Fibroblast of skin of scalp (primary cell): ENCODE results near the gene STYX. TPM values are rescaled to one million over a fixed set of nuclear protein-coding genes. Genes with fewer than 3 reads are reported as not detected.

Experiments used
- DNase-seq: peaks from one replicate; pipeline ENCODE4 v3.0.0-alpha.2; 2013
- polyA plus RNA-seq, 2 experiments: library from polyadenylated mRNA; unstranded; fragments of 120-200 nt; gene quantifications; one replicate each; pipeline ENCODE4 v1.2.1, GENCODE V29; 2013; ENCODE audit not compliant: insufficient read length in 2 of 2

STYX gene
- 16.6 TPM for polyA plus RNA-seq (2013, experiment 1 of 2; ENCODE audit: insufficient read length)
- polyA plus RNA-seq (2013, experiment 2 of 2; ENCODE audit: insufficient read length): 17.8 TPM

DNA sequence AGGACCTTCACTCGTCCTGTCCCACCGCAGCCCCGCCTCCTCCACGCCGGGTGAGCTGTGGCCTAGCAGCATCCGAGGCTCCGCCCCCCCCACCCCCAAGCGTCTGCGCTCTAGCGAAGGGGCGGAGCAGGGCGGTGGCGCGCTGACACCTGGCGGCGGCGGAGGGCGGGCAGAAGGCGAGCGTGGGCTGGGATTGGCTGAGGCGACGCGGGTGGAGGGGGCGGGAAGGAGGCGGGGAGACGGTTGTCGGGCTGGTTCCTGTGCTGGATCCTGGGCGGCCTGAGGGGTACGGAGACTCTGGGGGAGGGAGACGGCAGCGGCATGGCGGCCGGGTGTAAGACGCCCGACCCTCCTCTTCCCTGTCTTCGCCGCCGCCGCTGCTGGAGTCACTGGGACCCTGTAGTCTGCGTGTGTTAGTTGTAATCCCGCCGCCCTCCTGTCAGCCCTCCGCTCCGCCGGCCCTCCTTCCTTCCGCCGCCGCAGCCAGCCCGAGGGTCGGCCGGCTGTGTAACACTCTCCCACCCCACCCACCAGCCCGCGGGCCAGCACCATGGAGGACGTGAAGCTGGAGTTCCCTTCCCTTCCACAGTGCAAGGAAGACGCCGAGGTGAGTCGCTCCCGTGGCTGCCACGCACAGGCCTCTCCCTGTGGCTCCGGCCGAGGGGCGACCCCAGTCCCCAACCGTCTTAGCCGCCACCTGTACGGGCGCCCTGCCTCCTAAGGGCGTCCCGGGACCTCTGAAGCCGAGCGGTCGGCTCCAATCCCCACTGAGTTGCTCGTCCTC lies at the start of gene STYX:
Gene STYX (plus strand): TSS at position 242 of the 784 bp plus-strand sequence. CDS start 309 bp downstream, at position 551.
- DNase-seq: peak; percentile 98

- DNase-seq: no peak
These were observed 45.9 kb upstream of the STYX start for GRCh38 chr14:52683985-52684520.

GRCh38 chr14:52686176-52686575 lies 43.8 kb upstream of the STYX start:
- DNase-seq: no peak

GRCh38 chr14:52690983-52691760 lies 38.8 kb upstream of the STYX start:
- no peak for DNase-seq

DNA sequence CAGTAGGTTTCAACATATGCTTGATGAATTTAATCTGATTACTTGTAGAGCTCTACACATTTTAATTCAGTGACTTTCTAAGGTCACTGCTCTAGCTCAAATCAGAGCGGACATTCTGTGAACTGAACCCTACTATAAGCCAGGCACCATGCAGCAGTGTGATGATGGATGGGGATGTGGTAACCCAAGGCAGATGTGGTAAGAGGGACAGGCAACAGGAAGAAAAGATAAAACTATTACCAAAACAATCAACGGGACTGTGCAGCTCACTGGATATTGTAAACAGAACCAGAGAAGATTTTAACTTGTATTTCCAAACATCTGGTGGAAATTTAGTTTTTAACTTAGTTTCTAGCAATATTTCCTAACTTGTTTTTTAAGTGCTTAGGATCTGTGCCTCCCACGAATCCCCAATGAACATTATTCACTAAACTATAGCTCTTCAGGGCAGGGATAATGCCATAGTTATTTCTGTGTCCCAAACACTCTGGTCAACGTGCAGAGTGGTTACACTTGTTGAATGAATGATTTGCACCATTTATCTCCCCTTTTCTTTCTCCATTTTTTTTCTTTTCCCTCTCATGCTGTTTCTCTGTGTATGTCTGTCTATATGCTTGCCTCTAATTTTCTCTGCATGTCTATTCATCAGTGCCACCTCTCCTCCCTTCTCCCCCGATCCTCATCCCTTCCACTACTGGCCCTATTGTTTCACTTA lies 37.6 kb upstream of the STYX start:
- DNase-seq: no peak

DNA sequence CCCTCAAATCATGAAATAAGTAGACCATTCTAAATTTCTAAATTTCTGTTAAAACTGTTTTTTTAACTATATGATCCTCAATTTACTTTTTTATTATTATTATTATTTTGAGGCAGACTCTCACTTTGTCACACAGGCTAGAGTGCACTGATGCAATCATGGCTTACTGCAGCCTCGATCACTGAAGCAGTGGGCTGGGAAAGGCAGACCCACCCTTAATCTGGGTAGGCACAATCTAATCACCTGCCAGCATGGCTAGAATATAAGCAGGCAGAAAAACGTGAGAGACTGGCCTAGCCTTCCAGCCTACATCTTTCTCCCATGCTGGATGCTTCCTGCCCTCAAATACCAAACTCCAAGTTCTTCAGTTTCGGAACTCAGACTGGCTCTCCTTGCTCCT lies 36.9 kb upstream of the STYX start:
- DNase-seq: no peak

DNA sequence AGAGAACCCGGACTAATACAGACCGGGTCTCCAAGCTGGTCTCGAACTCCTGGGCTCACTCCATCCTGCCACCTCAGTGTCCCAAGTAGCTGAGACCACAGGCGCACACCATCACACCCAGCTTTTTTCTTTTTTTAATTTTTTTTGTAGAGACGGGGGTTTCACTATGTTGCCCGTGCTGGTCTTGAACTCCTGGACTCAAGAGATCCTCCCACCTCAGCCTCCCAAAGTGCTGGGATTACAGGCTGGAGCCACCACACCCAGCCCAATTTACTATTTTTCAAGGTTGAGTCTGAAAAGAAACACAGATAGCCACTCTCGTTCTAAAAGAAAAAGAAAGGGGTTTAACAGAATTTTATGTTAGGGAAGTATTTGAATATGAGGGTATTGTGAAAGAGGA lies 36.4 kb upstream of the STYX start:
- DNase-seq: no peak

- DNase-seq: peak; percentile 22
These were observed 35.0 kb upstream of the STYX start for GRCh38 chr14:52694761-52695480.

DNA sequence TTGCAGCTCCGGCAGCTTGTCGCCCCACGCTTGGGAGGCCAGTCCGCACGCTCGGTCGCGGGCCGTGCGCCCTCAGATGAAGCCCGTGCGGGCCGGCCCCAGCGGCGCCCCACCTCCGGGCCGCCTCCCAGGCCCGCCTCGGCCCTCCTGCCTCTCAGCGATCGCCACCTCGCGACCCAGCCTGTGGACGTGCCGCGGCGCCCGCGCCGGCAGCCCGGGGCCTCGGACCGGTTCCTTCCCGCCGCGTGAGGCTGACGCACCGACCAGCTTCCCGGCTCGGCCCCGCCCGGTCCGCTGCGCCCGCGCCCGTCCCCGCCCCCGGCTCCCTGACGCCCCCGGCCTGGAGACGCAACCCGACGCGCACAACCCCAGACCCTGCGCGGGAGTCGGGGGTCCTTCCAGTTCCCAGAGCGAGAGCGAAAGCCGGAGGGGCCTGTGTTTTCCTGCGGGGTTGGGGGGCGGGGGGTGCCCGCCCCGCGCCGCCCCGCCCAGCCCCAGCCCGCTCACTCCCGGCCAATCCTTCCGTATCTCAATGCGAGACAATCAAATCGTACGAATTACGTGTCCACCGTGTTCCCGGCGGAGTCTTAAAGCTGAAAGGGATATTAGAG lies 34.4 kb upstream of the STYX start, which contains the start of gene ERO1A:
Gene ERO1A (minus strand): TSS at position 78 of the 611 bp plus-strand sequence. CDS start 77 bp downstream, at position 1.
- peak; percentile 85 for DNase-seq

DNA sequence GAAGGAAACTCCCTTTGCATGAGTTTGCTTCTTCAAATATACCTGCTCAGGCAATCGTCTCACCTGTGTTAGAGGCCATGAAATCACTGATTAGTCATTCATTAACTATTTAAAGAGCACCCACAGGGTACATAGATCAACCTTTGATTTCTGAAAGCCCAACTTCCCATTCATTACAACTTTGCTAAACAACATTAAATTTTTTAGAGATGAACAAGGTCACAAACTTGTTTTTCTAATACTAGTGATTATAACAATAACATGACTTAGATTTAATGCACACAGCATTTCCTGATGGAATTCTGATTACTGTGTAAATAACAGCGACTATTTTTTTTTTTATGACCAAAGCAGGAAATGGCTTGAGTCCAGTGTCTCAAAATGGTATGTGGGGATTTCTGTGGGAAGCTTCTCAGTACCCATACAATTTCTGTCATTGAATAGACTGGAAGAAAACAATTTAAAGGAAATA lies 29.2 kb upstream of the STYX start:
- peak; percentile 10 for DNase-seq

- no peak for DNase-seq
These were observed 28.7 kb upstream of the STYX start for GRCh38 chr14:52701223-52701622.

- DNase-seq: peak; percentile 90
These were observed 26.7 kb upstream of the STYX start for GRCh38 chr14:52703225-52703624.

- no peak for DNase-seq
These were observed 26.3 kb upstream of the STYX start for GRCh38 chr14:52703664-52704063.

GRCh38 chr14:52706286-52706685 lies 23.7 kb upstream of the STYX start:
- DNase-seq: peak; percentile 17

GRCh38 chr14:52706724-52707706 lies 23.0 kb upstream of the STYX start, which contains the start of gene PSMC6:
Gene PSMC6, plus strand, starts transcription at chr14:52707200. Its CDS starts 20 bp downstream, at chr14:52707220.
- DNase-seq: peak; percentile 89

DNA sequence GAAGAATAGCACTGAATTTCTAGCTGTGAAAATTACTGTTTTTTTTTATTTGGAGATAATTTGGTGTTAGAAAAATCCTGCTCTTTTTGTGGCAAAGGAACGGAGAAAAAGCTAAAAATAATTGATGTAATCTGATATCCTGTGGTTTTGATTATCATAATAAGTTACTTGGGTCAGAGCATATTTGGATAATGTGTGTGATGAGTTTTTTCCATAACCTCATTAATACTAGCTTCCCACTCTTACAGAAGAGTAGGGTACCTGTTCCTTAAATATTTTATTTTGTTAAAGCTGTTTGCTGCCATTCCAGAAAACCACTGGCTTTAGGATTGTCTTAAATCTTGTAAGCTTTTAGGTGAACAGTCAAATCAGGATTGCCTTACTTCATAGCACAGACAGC lies 18.3 kb upstream of the STYX start:
- DNase-seq: peak; percentile 18

DNA sequence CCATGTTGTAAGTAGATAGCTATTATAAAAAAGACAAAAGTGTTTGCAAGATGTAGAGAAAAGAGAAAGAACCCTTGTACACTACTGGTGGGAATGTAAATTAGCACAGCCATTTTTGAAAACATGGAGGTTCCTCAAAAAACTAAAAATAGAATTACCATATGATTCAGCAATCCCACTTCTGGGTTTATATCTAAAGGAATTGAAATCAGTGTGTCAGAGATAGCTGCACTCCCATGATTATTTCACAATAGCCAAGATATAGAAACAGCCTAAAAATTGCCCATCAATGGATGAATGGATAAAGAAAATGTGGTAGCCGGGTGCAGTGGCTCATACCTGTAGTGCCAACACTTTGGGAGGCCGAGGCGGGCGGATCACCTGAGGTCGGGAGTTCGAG lies 13.8 kb upstream of the STYX start:
- DNase-seq: no peak

DNA sequence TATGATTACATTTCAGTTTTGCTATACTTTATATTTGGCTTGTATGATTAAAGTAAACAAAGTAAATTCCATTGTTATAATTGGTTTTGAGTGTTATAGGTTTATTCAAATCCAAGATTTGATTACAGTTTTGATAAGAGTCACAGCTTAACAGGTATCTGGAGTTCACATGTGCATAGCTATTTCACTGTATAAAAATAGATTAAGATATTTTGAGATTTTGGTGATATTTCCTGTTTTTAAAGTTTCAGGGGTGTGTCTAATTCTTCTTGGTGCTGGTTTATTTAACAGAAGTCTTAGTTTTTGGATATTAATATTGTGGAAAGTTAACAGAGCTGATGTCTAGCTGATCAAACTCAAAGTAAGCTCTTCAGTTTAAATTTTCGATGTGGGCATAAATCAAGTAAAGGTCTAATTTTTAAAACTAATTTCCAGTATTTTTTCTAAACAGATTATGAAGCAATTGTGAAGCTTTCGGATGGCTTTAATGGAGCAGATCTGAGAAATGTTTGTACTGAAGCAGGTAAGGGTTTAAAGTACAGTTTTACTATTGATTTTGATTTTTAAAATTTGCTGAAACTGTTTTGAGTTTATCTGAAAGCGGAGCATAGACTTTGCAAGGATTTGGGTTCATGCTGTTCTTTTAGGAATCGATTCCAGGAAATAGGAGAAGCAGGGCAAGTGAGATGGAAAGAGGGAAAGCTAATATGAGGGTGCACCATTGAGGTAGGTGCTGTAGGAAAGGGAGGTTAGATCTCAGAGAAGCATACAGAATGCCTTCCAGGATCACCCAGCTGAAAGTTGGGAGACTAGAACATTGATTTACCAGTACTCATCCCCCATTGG lies 6.2 kb upstream of the STYX start:
- no peak for DNase-seq

- DNase-seq: no peak
These were observed 5.7 kb upstream of the STYX start for GRCh38 chr14:52724360-52724644.
